ENCODE results near the gene ARHGAP4. TPM values are rescaled to one million over a fixed set of nuclear protein-coding genes. Genes with fewer than 3 reads are reported as not detected.

Gene ARHGAP4
- total and polyA plus RNA-seq, 5 donors, result 13.4 to 22.9 (median 15.0) TPM

GRCh38 chrX:153876112-153876491 is 50.0 kb downstream of the ARHGAP4 start:
- Histone ChIP-seq H3K27ac (ENCODE audit: low read length) (no peak overlapping the region), H3K27me3 (ENCODE audit: control insufficient read depth, insufficient read depth) (no peaks in the 10 kb centered on the region), H3K4me3 (ENCODE audit: low read length) (no peak overlapping the region), H3K9me3 (ENCODE audit: control insufficient read depth, low read length) (no peaks in the 10 kb centered on the region), H3K4me1 (ENCODE audit: control insufficient read depth, insufficient read depth, low read length) (no peaks in the 10 kb centered on the region)
- no peak for ATAC-seq
- intact Hi-C loops (cut with DNase I), result no loop called here
- no peak for DNase-seq
- WGBS, result 66% methylated on average over 3 of the region's 3 CpGs

- no peaks in the 10 kb centered on the region for H3K9me3 ChIP-seq (ENCODE audit: control insufficient read depth, low read length)
- DNase-seq (peak; percentile 52 to 81 (median 78)), ATAC-seq (peak; percentile 69 to 72)
- H3K4me3 ChIP-seq (ENCODE audit: low read length), result no peak overlapping the region
- intact Hi-C loops (cut with DNase I), result no loop called here
- 1% methylated on average over 41 of the region's 42 CpGs for WGBS
- no peaks in the 10 kb centered on the region for H3K4me1 ChIP-seq (ENCODE audit: control insufficient read depth, insufficient read depth, low read length)
- H3K27me3 ChIP-seq (ENCODE audit: control insufficient read depth, insufficient read depth), result no peaks in the 10 kb centered on the region
- H3K27ac ChIP-seq (ENCODE audit: low read length), result no peak overlapping the region
Measured at GRCh38 chrX:153875391-153876111, 50.5 kb downstream of the ARHGAP4 start.

- Histone ChIP-seq H3K4me3 (ENCODE audit: low read length) (no peak overlapping the region), H3K27me3 (ENCODE audit: control insufficient read depth, insufficient read depth) (no peaks in the 10 kb centered on the region), H3K27ac (ENCODE audit: low read length) (no peak overlapping the region), H3K4me1 (ENCODE audit: control insufficient read depth, insufficient read depth, low read length) (no peaks in the 10 kb centered on the region), H3K9me3 (ENCODE audit: control insufficient read depth, low read length) (no peaks in the 10 kb centered on the region)
- 79% methylated on average over 13 of the region's 13 CpGs for WGBS
- DNase-seq, result no peak
- intact Hi-C loops (cut with DNase I), result no loop called here
- ATAC-seq, result no peak
Measured at GRCh38 chrX:153874366-153875125, 51.5 kb downstream of the ARHGAP4 start.

- DNase-seq (no peak), ATAC-seq (no peak)
- Histone ChIP-seq H3K27ac (ENCODE audit: low read length) (no peak overlapping the region), H3K4me1 (ENCODE audit: control insufficient read depth, insufficient read depth, low read length) (no peaks in the 10 kb centered on the region), H3K9me3 (ENCODE audit: control insufficient read depth, low read length) (no peaks in the 10 kb centered on the region), H3K27me3 (ENCODE audit: control insufficient read depth, insufficient read depth) (no peaks in the 10 kb centered on the region), H3K4me3 (ENCODE audit: low read length) (no peak overlapping the region)
- WGBS, result 42% methylated on average over 3 of the region's 3 CpGs
- intact Hi-C loops (cut with DNase I), result no loop called here
Measured at GRCh38 chrX:153874085-153874365, 52.0 kb downstream of the ARHGAP4 start.

- H3K4me3 ChIP-seq (ENCODE audit: low read length), result no peak overlapping the region
- DNase-seq, result no peak
- WGBS, result 33% methylated on average over 7 of the region's 7 CpGs
- H3K9me3 ChIP-seq (ENCODE audit: control insufficient read depth, low read length), result no peaks in the 10 kb centered on the region
- no peaks in the 10 kb centered on the region for H3K4me1 ChIP-seq (ENCODE audit: control insufficient read depth, insufficient read depth, low read length)
- intact Hi-C loops (cut with DNase I), result no loop called here
- H3K27me3 ChIP-seq (ENCODE audit: control insufficient read depth, insufficient read depth), result no peaks in the 10 kb centered on the region
- no peak for ATAC-seq
- H3K27ac ChIP-seq (ENCODE audit: low read length), result no peak overlapping the region
Measured at GRCh38 chrX:153873282-153874084, 52.6 kb downstream of the ARHGAP4 start.

GRCh38 chrX:153871946-153872878 is 53.9 kb downstream of the ARHGAP4 start:
- no peaks in the 10 kb centered on the region for H3K9me3 ChIP-seq (ENCODE audit: control insufficient read depth, low read length)
- ATAC-seq, result no peak
- H3K4me3 ChIP-seq (ENCODE audit: low read length), result no peak overlapping the region
- intact Hi-C loops (cut with DNase I), result no loop called here
- 70% methylated on average over 29 of the region's 29 CpGs for WGBS
- no peak for DNase-seq
- H3K27me3 ChIP-seq (ENCODE audit: control insufficient read depth, insufficient read depth), result no peaks in the 10 kb centered on the region
- H3K27ac ChIP-seq (ENCODE audit: low read length), result no peak overlapping the region
- no peaks in the 10 kb centered on the region for H3K4me1 ChIP-seq (ENCODE audit: control insufficient read depth, insufficient read depth, low read length)

GRCh38 chrX:153871451-153871850 is 54.6 kb downstream of the ARHGAP4 start:
- no peak overlapping the region for H3K27ac ChIP-seq (ENCODE audit: low read length)
- H3K9me3 ChIP-seq (ENCODE audit: control insufficient read depth, low read length), result no peaks in the 10 kb centered on the region
- H3K4me1 ChIP-seq (ENCODE audit: control insufficient read depth, insufficient read depth, low read length), result no peaks in the 10 kb centered on the region
- 13% methylated on average over 6 of the region's 6 CpGs for WGBS
- DNase-seq (no peak), ATAC-seq (no peak)
- H3K27me3 ChIP-seq (ENCODE audit: control insufficient read depth, insufficient read depth), result no peaks in the 10 kb centered on the region
- no peak overlapping the region for H3K4me3 ChIP-seq (ENCODE audit: low read length)
- intact Hi-C loops (cut with DNase I), result no loop called here

GRCh38 chrX:153870791-153871360 is 55.2 kb downstream of the ARHGAP4 start:
- Histone ChIP-seq H3K9me3 (ENCODE audit: control insufficient read depth, low read length) (no peaks in the 10 kb centered on the region), H3K4me1 (ENCODE audit: control insufficient read depth, insufficient read depth, low read length) (no peaks in the 10 kb centered on the region), H3K4me3 (ENCODE audit: low read length) (no peak overlapping the region), H3K27ac (ENCODE audit: low read length) (no peak overlapping the region), H3K27me3 (ENCODE audit: control insufficient read depth, insufficient read depth) (no peaks in the 10 kb centered on the region)
- ATAC-seq, result no peak
- intact Hi-C loops (cut with DNase I), result no loop called here
- DNase-seq, result no peak
- 43% methylated on average over 21 of the region's 21 CpGs for WGBS

GRCh38 chrX:153870288-153870690 is 55.8 kb downstream of the ARHGAP4 start:
- Histone ChIP-seq H3K9me3 (ENCODE audit: control insufficient read depth, low read length) (no peaks in the 10 kb centered on the region), H3K27ac (ENCODE audit: low read length) (no peak overlapping the region), H3K27me3 (ENCODE audit: control insufficient read depth, insufficient read depth) (no peaks in the 10 kb centered on the region), H3K4me1 (ENCODE audit: control insufficient read depth, insufficient read depth, low read length) (no peaks in the 10 kb centered on the region), H3K4me3 (ENCODE audit: low read length) (no peak overlapping the region)
- no peak for DNase-seq
- ATAC-seq, result no peak
- intact Hi-C loops (cut with DNase I), result no loop called here
- 83% methylated on average over 11 of the region's 11 CpGs for WGBS

GRCh38 chrX:153869473-153870287 is 56.4 kb downstream of the ARHGAP4 start:
- intact Hi-C loops (cut with DNase I), result no loop called here
- no peaks in the 10 kb centered on the region for H3K9me3 ChIP-seq (ENCODE audit: control insufficient read depth, low read length)
- no peak overlapping the region for H3K27ac ChIP-seq (ENCODE audit: low read length)
- WGBS, result 89% methylated on average over 31 of the region's 31 CpGs
- H3K4me1 ChIP-seq (ENCODE audit: control insufficient read depth, insufficient read depth, low read length), result no peaks in the 10 kb centered on the region
- no peak for ATAC-seq
- H3K4me3 ChIP-seq (ENCODE audit: low read length), result no peak overlapping the region
- DNase-seq, result peak in 1 of 3 donors; percentile 37
- H3K27me3 ChIP-seq (ENCODE audit: control insufficient read depth, insufficient read depth), result no peaks in the 10 kb centered on the region

Measured in right cardiac atrium (tissue), 5 donors.